CD14-positive monocyte (primary cell): ENCODE data around the gene TBC1D5. TPM values are rescaled to one million over a fixed set of nuclear protein-coding genes. Genes with fewer than 3 reads are reported as not detected.

Experiments
- DNase-seq, 3 donors: peaks; one replicate each; pipeline ENCODE4 v3.0.0-alpha.2; 2011 to 2022
- H2AFZ ChIP-seq: 2 replicates; pipeline ENCODE4 v1.6.0; 2012; ENCODE audit warnings: mild to moderate bottlenecking, low read depth, low read length, inconsistent platforms; ENCODE audit not compliant: insufficient read depth, poor library complexity, severe bottlenecking
- H3K27ac ChIP-seq, 2 donors: 1 replicate in 1 of 2; 2 replicates in 1 of 2; pipeline ENCODE4 v1.5.1; 2012 to 2013; ENCODE audit warnings: low read length in 2 of 2, control low read depth in 1 of 2, inconsistent platforms in 1 of 2, low read depth in 1 of 2, mild to moderate bottlenecking in 1 of 2
- H3K27me3 ChIP-seq, 2 donors: one replicate each; pipeline versions ENCODE4 v1.6.0 to v1.6.1; 2011 to 2013; ENCODE audit warnings: low read length in 2 of 2; ENCODE audit not compliant: control insufficient read depth in 2 of 2, insufficient read depth in 2 of 2
- H3K36me3 ChIP-seq, 2 donors: replicated peaks in 1 of 2; 1 replicate in 1 of 2; 2 replicates in 1 of 2; pipeline versions ENCODE4 v1.5.1 to v1.6.1; 2012 to 2013; ENCODE audit warnings: low read length in 2 of 2, control low read depth in 1 of 2, inconsistent platforms in 1 of 2, mild to moderate bottlenecking in 1 of 2; ENCODE audit not compliant: insufficient read depth in 2 of 2, control insufficient read depth in 1 of 2
- H3K4me1 ChIP-seq, 2 donors: 1 replicate in 1 of 2; 2 replicates in 1 of 2; pipeline versions ENCODE4 v1.5.1 to v1.6.1; 2012 to 2013; ENCODE audit warnings: low read length in 2 of 2, control low read depth in 1 of 2, inconsistent platforms in 1 of 2, mild to moderate bottlenecking in 1 of 2, moderate library complexity in 1 of 2; ENCODE audit not compliant: insufficient read depth in 2 of 2, control insufficient read depth in 1 of 2
- H3K4me2 ChIP-seq: replicated peaks from 2 replicates; pipeline ENCODE3; 2012; ENCODE audit warnings: low read length, moderate library complexity, mild to moderate bottlenecking; ENCODE audit not compliant: poor library complexity, severe bottlenecking; ENCODE audit errors: extremely low read depth
- H3K4me3 ChIP-seq, 3 experiments: fragments of 200-600 bp in 1 of 3; sonication (generic) in 1 of 3; replicated peaks in 1 of 3; 1 replicate in 2 of 3; 2 replicates in 1 of 3; pipeline ENCODE4 v1.5.1; 2011 to 2013; ENCODE audit warnings: low read length in 3 of 3, mild to moderate bottlenecking in 3 of 3, control low read depth in 2 of 3, low read depth in 2 of 3, inconsistent platforms in 1 of 3, moderate library complexity in 1 of 3
- H3K79me2 ChIP-seq: 2 replicates; pipeline ENCODE4 v1.6.0; 2012; ENCODE audit warnings: mild to moderate bottlenecking, control low read depth, inconsistent platforms, low read length, moderate library complexity; ENCODE audit not compliant: insufficient read depth
- H3K9ac ChIP-seq: 2 replicates; pipeline ENCODE4 v1.6.0; 2017; ENCODE audit warnings: low read length, mild to moderate bottlenecking; ENCODE audit not compliant: insufficient read depth, poor library complexity, severe bottlenecking
- H3K9me3 ChIP-seq, 2 donors: replicated peaks in 1 of 2; 1 replicate in 1 of 2; 2 replicates in 1 of 2; pipeline versions ENCODE4 v1.5.1 to v1.6.1; 2012 to 2013; ENCODE audit warnings: low read length in 2 of 2, control low read depth in 1 of 2; ENCODE audit not compliant: control insufficient read depth in 1 of 2, insufficient read depth in 1 of 2
- H4K20me1 ChIP-seq: 2 replicates; pipeline ENCODE4 v1.6.0; 2012; ENCODE audit warnings: mild to moderate bottlenecking, low read length, control low read depth, moderate library complexity; ENCODE audit not compliant: insufficient read depth
- H3K27ac Mint-ChIP-seq, 7 donors: one replicate each; pipeline ENCODE4 v1.8.0; 2020; ENCODE audit warnings: mild to moderate bottlenecking in 7 of 7, mixed read lengths in 7 of 7, moderate library complexity in 6 of 7, inconsistent platforms in 2 of 7
- H3K27me3 Mint-ChIP-seq, 3 donors: one replicate each; pipeline ENCODE4 v1.8.0; 2021 to 2022; ENCODE audit warnings: low read depth in 3 of 3, mild to moderate bottlenecking in 3 of 3, mixed read lengths in 3 of 3, moderate library complexity in 3 of 3, inconsistent platforms in 1 of 3
- H3K36me3 Mint-ChIP-seq, 2 donors: one replicate each; pipeline ENCODE4 v1.8.0; 2020; ENCODE audit warnings: mixed read lengths in 2 of 2, inconsistent platforms in 1 of 2, mild to moderate bottlenecking in 1 of 2
- H3K4me1 Mint-ChIP-seq: one replicate; pipeline ENCODE4 v1.8.0; 2020; ENCODE audit warnings: mild to moderate bottlenecking, mixed read lengths
- H3K4me3 Mint-ChIP-seq, 2 donors: one replicate each; pipeline ENCODE4 v1.8.0; 2020; ENCODE audit warnings: mild to moderate bottlenecking in 2 of 2, mixed read lengths in 2 of 2, moderate library complexity in 1 of 2
- H3K9me3 Mint-ChIP-seq, 7 donors: one replicate each; pipeline ENCODE4 v1.8.0; 2020 to 2022; ENCODE audit warnings: mixed read lengths in 7 of 7, mild to moderate bottlenecking in 6 of 7, moderate library complexity in 6 of 7, inconsistent platforms in 2 of 7
- CTCF ChIP-seq: fragments of 200-600 bp; IDR thresholded peaks from one replicate; pipeline ENCODE4 v1.8.0; 2022; ENCODE audit warnings: antibody characterized with exemption, mild to moderate bottlenecking
- WGBS: methylation state at CpG from one replicate; pipeline ENCODE4 v1.1.5; 2013; ENCODE audit warnings: missing lambda C conversion rate; ENCODE audit not compliant: insufficient coverage; 5-methylcytosine and 5-hydroxymethylcytosine counted together
- intact Hi-C, 2 donors: fragments of 100-400 bp; cut with micrococcal nuclease; formaldehyde crosslinking; loops; one replicate each; pipeline versions ENCODE4 v1.15.0 to v1.15.1; 2023
- polyA plus RNA-seq, 3 donors: library from polyadenylated mRNA; depleted of rRNA in 1 of 3; unstranded in 2 of 3; stranded (reverse) in 1 of 3; fragments of 300-500 nt in 2 of 3; fragments of >200 nt in 1 of 3; fragmentation: Illumina TruSeq in 2 of 3; gene quantifications; 1 replicate in 2 of 3; 2 replicates in 1 of 3; pipeline ENCODE4 v1.2.3, GENCODE V29; 2012 to 2021

The TBC1D5 gene
- polyA plus RNA-seq, 3 donors: 17.6 to 35.3 (median 21.0) TPM

GRCh38 chr3:17157713-17158112 is 584.7 kb downstream of the TBC1D5 start:
- Histone ChIP-seq H3K79me2 (no peaks in the 10 kb centered on the region), H3K4me3 (no peak overlapping the region), H3K9me3 (peaks cover 15 to 28% of the 10 kb centered on the region in 2 donors), H3K27ac (no peak overlapping the region), H4K20me1 (no peaks in the 10 kb centered on the region), H3K4me2 (no peak overlapping the region), H3K4me1 (no peaks in the 10 kb centered on the region), H2AFZ (no peak overlapping the region), H3K9ac (no peak overlapping the region), H3K36me3 (peaks cover 79 to 97% of the 10 kb centered on the region in 2 donors), H3K27me3 (no peaks in the 10 kb centered on the region)
- intact Hi-C loops: no loop called here
- Mint-ChIP-seq H3K4me1 (no peaks in the 10 kb centered on the region), H3K27ac (no peak overlapping the region), H3K36me3 (peaks cover 79 to 86% of the 10 kb centered on the region in 2 donors), H3K9me3 (peaks cover 18 to 28% (median 21%) of the 10 kb centered on the region in 7 donors), H3K4me3 (no peak overlapping the region), H3K27me3 (peaks cover 0 to 2% (median 0%) of the 10 kb centered on the region in 3 donors)
- WGBS: 100% methylated on average over 1 of the region's 2 CpGs
- no peak for DNase-seq
- no peak for TF ChIP-seq CTCF

GRCh38 chr3:17156864-17157263 is 585.6 kb downstream of the TBC1D5 start:
- H3K27me3 ChIP-seq: no peaks in the 10 kb centered on the region
- Mint-ChIP-seq H3K27me3 (no peaks in the 10 kb centered on the region), H3K4me3 (no peak overlapping the region), H3K27ac (no peak overlapping the region), H3K9me3 (peaks cover 21 to 33% (median 25%) of the 10 kb centered on the region in 7 donors), H3K36me3 (peaks cover 76 to 82% of the 10 kb centered on the region in 2 donors), H3K4me1 (no peaks in the 10 kb centered on the region)
- H3K36me3 ChIP-seq: peaks cover 71 to 90% of the 10 kb centered on the region in 2 donors
- no peak overlapping the region for H3K4me3 ChIP-seq
- no peak overlapping the region for H3K4me2 ChIP-seq
- no peak for DNase-seq
- no peak overlapping the region for H2AFZ ChIP-seq
- no peak overlapping the region for H3K27ac ChIP-seq
- no peak overlapping the region for H3K9ac ChIP-seq
- no peaks in the 10 kb centered on the region for H3K4me1 ChIP-seq
- H4K20me1 ChIP-seq: no peaks in the 10 kb centered on the region
- intact Hi-C loops: no loop called here
- peaks cover 18 to 37% of the 10 kb centered on the region in 2 donors for H3K9me3 ChIP-seq
- 97% methylated on average over 6 of the region's 10 CpGs for WGBS
- no peaks in the 10 kb centered on the region for H3K79me2 ChIP-seq
- TF ChIP-seq CTCF: no peak
